Activated CD8-positive, alpha-beta memory T cell treated with anti-CD3 and anti-CD28 coated beads, Interleukin-2, amount 50 U/mL, for 48 hours (primary cell): ENCODE results near the gene TATDN2.

ENCODE experiments used
- DNase-seq: peaks from one replicate; pipeline ENCODE4 v3.0.0-alpha.2; 2020

Gene TATDN2

DNA sequence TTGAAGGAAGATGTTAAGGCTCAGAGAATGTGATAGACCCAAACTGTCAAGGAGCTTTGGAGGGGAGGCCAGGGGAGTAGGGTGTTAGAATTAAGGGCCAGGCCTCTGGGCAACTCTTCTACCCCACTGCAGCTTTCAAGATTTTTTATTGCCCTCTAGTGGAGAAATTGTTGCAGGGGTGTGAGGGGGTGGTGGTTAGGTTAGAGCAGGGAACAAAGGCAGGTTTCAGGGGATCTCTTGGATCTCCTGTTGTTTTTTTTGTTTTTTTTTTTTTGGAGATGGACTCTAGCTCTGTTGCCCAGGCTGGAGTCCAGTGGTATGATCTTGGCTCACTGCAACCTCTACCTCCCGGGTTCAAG lies 74.1 kb downstream of the TATDN2 start:
- DNase-seq, result no peak

DNA sequence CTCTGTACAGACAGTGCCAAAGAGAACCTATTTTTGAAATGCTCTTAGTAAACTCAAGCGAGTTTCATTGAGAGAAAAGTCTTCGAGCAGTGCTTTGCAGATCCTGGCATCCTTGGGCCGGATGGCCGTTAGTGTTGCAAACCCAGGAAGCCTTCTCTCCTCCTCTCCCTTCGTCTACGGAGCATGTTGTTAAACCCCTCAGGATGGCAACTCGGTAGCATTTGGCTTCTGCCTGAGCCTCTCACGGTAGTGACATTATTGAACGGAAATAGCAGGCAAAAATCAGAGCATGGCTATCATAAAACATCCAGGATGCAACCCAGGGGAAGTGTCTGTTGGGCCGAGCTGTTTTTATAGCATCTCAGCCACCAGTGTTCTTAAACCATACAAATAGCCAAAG lies 79.3 kb downstream of the TATDN2 start:
- DNase-seq, result no peak

DNA sequence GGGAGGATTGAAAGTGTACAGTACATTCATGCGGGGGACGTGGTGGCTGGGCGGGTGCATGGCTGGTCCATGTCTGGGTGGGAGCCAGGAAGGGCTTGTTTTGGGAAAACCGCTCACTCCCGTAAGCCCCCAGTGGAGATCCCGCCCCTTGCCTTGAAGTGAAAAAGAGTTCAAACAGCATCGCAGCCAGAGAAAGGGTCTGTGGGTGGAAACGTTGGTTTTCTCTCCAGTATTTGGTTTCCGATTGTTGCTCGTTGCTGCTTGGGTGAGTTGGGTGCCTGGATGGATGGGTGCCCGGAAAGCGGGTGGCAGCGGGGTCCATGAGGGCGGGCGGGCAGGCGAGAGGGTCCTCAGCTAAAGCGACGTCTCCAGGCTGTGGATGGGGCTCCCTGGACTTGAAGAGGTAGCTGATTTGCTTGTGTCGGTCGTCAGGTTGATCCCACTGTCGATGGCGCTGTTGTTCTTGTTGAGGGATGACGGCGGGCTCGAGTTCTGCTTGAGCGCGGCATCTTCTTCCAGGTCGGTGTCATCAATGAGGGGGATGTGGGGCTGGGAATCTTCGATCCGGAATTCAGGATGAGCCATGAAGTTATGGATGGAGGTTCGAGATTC lies 80.3 kb downstream of the TATDN2 start:
- DNase-seq, result no peak

DNA sequence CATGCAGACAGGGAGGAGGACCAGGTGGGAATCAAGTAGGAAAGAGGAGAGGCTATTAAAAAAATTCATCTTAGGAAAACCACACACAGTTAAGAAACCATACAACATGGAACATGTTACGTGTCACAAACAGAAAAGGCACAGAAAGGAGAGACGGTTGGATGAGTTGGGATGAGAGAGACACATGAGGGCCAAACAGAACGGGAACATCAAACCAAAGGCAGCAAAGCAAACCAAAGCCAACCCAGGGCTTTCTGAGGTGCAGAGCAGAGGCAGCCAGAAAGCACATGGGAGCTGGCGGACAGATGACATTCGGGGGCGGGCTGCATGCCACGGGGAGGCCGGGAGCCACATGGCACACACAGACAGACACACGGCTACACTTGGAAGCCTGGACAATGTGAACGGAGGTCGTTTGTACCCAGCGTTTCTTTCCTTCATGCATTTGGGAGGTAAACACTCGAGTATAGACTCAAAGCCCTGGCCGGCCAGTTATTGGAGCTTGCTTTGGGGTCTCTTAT lies 81.3 kb downstream of the TATDN2 start:
- no peak for DNase-seq

DNA sequence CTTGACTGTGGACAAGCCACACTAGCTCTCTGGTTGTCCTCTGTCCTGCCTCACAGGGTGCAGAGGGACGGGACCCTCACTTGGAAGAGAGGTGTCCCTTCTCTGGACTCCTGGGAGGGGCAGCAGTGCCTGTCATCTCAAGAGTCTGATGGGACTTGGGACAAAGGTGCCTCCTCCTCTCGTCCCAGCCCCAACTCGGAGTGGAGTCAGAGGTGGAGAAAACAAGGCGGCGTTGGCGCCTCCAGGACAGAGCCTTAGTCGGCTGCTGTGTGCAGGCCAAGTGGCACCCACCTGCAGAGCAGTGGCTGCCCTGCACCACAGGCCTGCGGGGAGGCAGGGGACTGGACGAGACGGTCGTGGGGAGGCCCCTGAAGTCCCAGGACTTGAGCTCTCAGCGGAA lies 82.1 kb downstream of the TATDN2 start:
- DNase-seq, result no peak
